ENCODE data around the gene PROSER3. TPM values are rescaled to one million over a fixed set of nuclear protein-coding genes. Genes with fewer than 3 reads are reported as not detected.

PROSER3 gene
- total and polyA plus RNA-seq, 9 of the 15 experiments (the other 6 are each of a cell fraction or from before 2014, with no cell fraction given), result 1.0 to 39.5 (median 5.1) TPM

- TF ChIP-seq MYC (IDR thresholded peaks at IDR 0.05; ENCODE audit: low read depth, low read length), result peak; percentile 83
- TF ChIP-seq MYC (CRISPR knock-in tag; IDR thresholded peaks at IDR 0.05; ENCODE audit: borderline replicate concordance, low read depth), result peak; percentile 81; the same call in 1 of the 2 replicates
- peak; percentile 93; the same call in 1 of the 2 replicates for TF ChIP-seq FOXK1 (CRISPR knock-in tag; IDR thresholded peaks at IDR 0.05; ENCODE audit: borderline replicate concordance)
- TF ChIP-seq ARID4B (CRISPR knock-in tag; IDR thresholded peaks at IDR 0.05), result peak; percentile 71; the same call in 1 of the 2 replicates
- peak; percentile 67 for TF ChIP-seq POLR2B (IDR thresholded peaks at IDR 0.05; ENCODE audit: low read depth, partially characterized antibody)
- 0 out of 2 replicates have a peak, but pooled peaks have one; percentile 14 for TF ChIP-seq TOE1 (IDR thresholded peaks at IDR 0.05; ENCODE audit: borderline replicate concordance)
- TF ChIP-seq TOE1 (CRISPR knock-in tag; IDR thresholded peaks at IDR 0.05; ENCODE audit: borderline replicate concordance, low read depth), result no peak
- TF ChIP-seq MITF (IDR thresholded peaks at IDR 0.05), result no peak
- peak in 1 of 2 experiments; percentile 87; a peak in 2 of 4 replicates for TF ChIP-seq UBTF (IDR thresholded peaks at IDR 0.05; ENCODE audit: borderline replicate concordance in 1 of 2, low read depth in 2 of 2, low read length in 2 of 2)
- TF ChIP-seq ZBTB43 (CRISPR knock-in tag; IDR thresholded peaks at IDR 0.05), result peak; percentile 67; the same call in 1 of the 2 replicates
- TF ChIP-seq YY1 (IDR thresholded peaks at IDR 0.05; ENCODE audit: borderline replicate concordance in 1 of 3, control insufficient read depth in 1 of 3, extremely low read depth in 1 of 3, insufficient read depth in 3 of 3, insufficient read length in 1 of 3, insufficient replicate concordance in 2 of 3, low read depth in 1 of 3, low read length in 2 of 3), result peak in 1 of 3 experiments; percentile 63
- TF ChIP-seq ZNF79 (CRISPR knock-in tag; IDR thresholded peaks at IDR 0.05; ENCODE audit: low read depth), result no peak
- TF ChIP-seq ATF1 (CRISPR knock-in tag; IDR thresholded peaks at IDR 0.05), result 0 out of 2 replicates have a peak, but pooled peaks have one; percentile 12
- TF ChIP-seq ATF1 (tag; IDR thresholded peaks at IDR 0.05), result peak; percentile 80
- no peak for TF ChIP-seq ZNF384 (IDR thresholded peaks at IDR 0.05; ENCODE audit: low read depth, low read length)
- TF ChIP-seq CEBPB (tag; IDR thresholded peaks at IDR 0.05), result peak; percentile 97
These were observed 17.4 kb upstream of the PROSER3 start (continued) for GRCh38 chr19:35740423-35741202.

All from K562 (cell line).